ENCODE measurements around the gene SPECC1L. TPM values are rescaled to one million over a fixed set of nuclear protein-coding genes. Genes with fewer than 3 reads are reported as not detected.
A peak's percentile ranks its signal among the peaks of the same experiment; 100 is the strongest.

Gene SPECC1L
- total RNA-seq, 1 donor from 2014 or later, result 37.2 TPM

GRCh38 chr22:24413271-24413670 is 142.6 kb downstream of the SPECC1L start:
- DNase-seq, result no peak
- Mint-ChIP-seq H3K27me3 (no peaks in the 10 kb centered on the region), H3K4me3 (no peak overlapping the region), H3K9me3 (no peaks in the 10 kb centered on the region), H3K4me1 (peaks cover 14% of the 10 kb centered on the region), H3K36me3 (ENCODE audit: low read depth) (peaks cover 2% of the 10 kb centered on the region), H3K27ac (no peak overlapping the region)
- intact Hi-C loops (cut with micrococcal nuclease), result no loop called here

DNA sequence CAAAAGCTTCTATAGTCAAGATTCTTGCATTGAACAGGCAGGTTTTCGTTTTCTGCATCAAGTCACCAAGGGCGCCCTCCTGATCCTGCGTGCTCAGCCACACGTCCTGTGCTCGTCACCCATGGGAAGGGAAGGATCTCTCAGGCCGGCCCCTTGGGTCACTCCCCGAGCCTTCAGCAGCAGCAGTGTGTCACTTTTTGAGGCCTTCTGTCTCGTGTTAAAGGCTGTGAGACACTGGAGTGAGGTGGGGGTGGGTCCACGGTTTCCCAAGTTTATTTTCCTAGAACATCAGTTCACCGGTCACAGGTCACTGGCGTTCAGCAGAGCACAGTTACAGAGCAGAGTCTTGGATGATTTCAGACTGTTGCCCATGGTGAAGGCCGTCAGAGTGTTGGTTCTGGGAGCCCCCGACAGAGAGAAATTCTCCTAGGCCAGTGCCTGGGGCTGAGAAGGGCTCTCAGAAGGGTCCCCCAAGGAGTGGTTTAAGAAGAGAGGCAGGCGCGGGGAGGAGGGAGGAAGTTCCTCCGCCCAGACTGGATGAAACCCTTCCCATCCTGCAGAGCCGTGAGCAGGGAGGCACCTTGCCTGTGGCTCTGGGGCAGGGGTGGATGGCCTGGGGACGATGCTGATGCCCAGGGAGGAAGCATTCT is 143.2 kb downstream of the SPECC1L start:
- Mint-ChIP-seq H3K36me3 (ENCODE audit: low read depth) (peaks cover 2% of the 10 kb centered on the region), H3K9me3 (no peaks in the 10 kb centered on the region), H3K4me1 (peaks cover 14% of the 10 kb centered on the region), H3K4me3 (no peak overlapping the region), H3K27ac (no peak overlapping the region), H3K27me3 (no peaks in the 10 kb centered on the region)
- DNase-seq, result no peak
- intact Hi-C loops (cut with micrococcal nuclease), result no loop called here

DNA sequence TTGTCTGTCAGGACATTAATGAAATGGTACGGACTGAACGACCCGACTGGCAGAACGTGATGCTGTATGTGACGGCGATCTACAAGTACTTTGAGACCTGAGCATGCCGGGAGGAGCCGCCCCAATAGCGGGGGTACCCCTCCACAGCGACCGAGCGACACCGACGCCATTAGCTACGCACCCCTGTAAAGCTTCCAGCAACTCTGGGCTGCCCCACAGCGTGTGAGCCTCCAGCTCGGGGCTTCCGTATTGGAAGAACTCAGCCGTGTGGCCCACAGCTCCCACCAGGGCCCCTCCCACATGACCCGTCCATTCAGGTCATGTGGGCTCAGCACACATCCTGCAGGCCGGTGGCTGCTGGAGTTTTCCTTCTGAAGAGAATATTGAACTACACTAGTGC is 143.9 kb downstream of the SPECC1L start:
- DNase-seq, result no peak
- Mint-ChIP-seq H3K36me3 (ENCODE audit: low read depth) (peaks cover 2% of the 10 kb centered on the region), H3K27me3 (no peaks in the 10 kb centered on the region), H3K27ac (no peak overlapping the region), H3K4me3 (no peak overlapping the region), H3K4me1 (peaks cover 12% of the 10 kb centered on the region), H3K9me3 (no peaks in the 10 kb centered on the region)
- intact Hi-C loops (cut with micrococcal nuclease), result no loop called here

- Mint-ChIP-seq H3K27me3 (no peaks in the 10 kb centered on the region), H3K4me3 (no peak overlapping the region), H3K27ac (no peak overlapping the region), H3K9me3 (no peaks in the 10 kb centered on the region), H3K4me1 (peaks cover 6% of the 10 kb centered on the region), H3K36me3 (ENCODE audit: low read depth) (peaks cover 2% of the 10 kb centered on the region)
- DNase-seq, result no peak
- intact Hi-C loops (cut with micrococcal nuclease), result no loop called here
Observed at GRCh38 chr22:24414984-24415945, 144.6 kb downstream of the SPECC1L start.

GRCh38 chr22:24416095-24416494 is 145.5 kb downstream of the SPECC1L start:
- Mint-ChIP-seq H3K27ac (no peak overlapping the region), H3K36me3 (ENCODE audit: low read depth) (peaks cover 2% of the 10 kb centered on the region), H3K4me1 (peaks cover 2% of the 10 kb centered on the region), H3K27me3 (no peaks in the 10 kb centered on the region), H3K9me3 (no peaks in the 10 kb centered on the region), H3K4me3 (no peak overlapping the region)
- intact Hi-C loops (cut with micrococcal nuclease), result no loop called here
- DNase-seq, result no peak

DNA sequence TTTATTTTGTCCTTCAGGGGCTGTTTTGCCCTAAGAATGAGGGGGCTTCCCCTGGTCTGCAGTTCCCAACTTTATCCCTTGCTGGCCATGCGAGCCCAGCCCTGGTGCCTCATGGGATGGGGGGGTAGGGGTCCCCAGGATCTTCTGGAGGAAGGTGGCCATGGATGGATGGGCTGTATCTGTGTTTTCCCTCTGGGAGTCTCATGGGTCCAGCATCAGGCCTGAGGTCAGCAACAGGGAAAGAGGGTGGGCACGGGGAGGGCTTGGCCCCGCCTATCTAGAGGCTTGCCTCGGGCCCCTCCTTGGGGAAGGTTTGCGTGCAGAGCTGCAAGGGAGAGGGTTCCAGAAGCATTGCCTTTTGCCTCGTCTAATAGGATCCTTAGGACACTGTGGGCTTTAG is 146.0 kb downstream of the SPECC1L start:
- peaks cover 2% of the 10 kb centered on the region for H3K4me1 Mint-ChIP-seq

DNA sequence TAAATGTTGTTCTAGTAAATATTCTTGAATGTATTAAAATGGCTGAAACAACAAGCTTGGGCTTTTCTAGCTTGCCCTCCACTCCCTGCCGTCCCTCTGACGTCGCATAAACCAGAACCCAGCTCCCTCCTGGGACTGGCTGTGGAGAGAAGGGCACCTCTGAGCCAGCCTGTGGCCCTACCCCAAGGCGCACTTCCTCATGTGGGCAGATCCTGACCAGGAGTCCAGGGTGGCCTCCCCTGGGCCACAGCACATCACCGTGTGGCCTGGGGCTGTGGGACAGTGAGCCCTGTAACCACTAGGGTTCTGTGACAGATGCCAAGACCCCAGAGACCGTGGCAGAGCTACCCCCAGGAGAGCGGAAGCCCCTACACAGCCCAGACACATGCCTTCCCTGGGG is 146.6 kb downstream of the SPECC1L start:
- Mint-ChIP-seq H3K27me3 (no peaks in the 10 kb centered on the region), H3K36me3 (ENCODE audit: low read depth) (peaks cover 2% of the 10 kb centered on the region), H3K4me3 (no peak overlapping the region), H3K9me3 (no peaks in the 10 kb centered on the region), H3K27ac (no peak overlapping the region), H3K4me1 (peaks cover 2% of the 10 kb centered on the region)
- intact Hi-C loops (cut with micrococcal nuclease), result no loop called here
- DNase-seq, result no peak

More for the DNA sequence above, 146.0 kb downstream of the SPECC1L start:
- Mint-ChIP-seq H3K36me3 (ENCODE audit: low read depth) (peaks cover 2% of the 10 kb centered on the region), H3K4me3 (no peak overlapping the region), H3K9me3 (no peaks in the 10 kb centered on the region), H3K27ac (peak overlapping the region; percentile 61), H3K27me3 (no peaks in the 10 kb centered on the region)
- no peak for DNase-seq
- intact Hi-C loops (cut with micrococcal nuclease), result no loop called here

DNA sequence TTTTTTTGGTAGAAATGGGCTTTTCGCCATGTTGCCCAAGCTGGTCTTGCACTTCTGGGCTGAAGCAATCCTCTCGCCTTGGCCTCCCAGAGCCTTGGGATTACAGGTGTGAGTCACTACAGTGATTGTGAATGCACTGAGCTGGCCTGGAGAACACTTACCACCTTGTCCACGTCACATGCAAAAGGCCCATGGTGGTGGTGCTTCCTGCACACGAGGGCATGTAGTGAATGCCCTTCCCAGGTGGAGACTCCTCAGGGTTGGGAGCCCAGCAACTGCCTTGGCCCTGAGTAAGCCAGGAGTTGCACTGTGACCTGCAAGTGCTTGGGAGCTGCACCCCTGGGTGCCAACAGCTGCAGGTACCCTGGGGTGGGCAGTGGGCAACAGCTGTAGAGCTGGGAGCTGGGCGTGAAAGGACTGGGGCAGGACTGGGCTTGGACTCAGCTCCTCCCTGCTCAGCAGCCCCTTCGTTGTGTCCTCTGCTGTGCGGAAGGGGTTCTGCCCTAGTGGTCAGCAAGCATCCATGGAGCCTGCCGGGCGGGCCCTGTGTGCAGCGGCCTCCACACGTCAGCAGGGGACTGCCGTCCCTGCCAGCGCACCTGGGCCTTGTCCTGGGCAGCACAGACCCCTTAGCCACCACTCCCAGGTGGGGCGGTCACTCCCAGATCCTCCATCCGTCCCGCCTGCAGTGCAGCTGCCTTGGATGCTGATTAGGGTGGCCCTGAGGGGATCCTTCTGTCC is 147.4 kb downstream of the SPECC1L start:
- Mint-ChIP-seq H3K9me3 (no peaks in the 10 kb centered on the region), H3K4me1 (peaks cover 5% of the 10 kb centered on the region), H3K36me3 (ENCODE audit: low read depth) (peaks cover 2% of the 10 kb centered on the region), H3K27ac (no peak overlapping the region), H3K27me3 (peaks cover 4% of the 10 kb centered on the region), H3K4me3 (no peak overlapping the region)
- intact Hi-C loops (cut with micrococcal nuclease), result no loop called here
- no peak for DNase-seq

DNA sequence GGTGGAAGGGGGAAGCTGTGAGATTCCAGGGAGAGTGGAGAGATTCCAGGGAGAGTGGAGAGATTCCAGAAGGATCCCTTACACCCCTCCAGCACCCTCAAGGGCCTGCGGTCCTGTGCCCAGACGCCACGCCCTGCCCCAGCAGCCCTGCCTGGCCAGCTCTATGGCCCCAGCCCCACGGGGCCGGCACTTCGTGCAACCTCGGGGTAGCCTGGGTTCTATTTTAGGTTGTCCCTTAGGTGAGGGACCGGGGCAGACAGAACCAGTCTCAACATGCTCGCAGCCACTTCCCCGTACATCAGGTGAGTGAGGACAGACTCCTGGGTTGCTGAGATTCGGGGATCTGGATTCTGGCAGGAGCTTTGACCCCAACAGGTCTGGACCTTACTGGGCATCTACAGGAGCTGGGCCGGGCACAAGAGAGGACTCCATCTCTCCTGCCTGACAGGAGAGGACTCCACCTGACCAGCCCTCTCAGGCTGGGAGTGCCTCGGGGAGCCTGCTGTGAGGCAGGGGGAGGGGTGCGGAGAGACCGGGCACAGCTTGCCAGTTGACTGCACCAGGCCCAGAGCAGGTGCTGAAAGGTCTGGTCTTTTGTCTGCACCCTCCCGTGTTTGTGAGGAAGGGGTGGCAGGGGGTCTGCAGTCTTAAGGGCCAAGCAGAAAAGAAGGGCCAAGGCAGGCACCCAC is 148.3 kb downstream of the SPECC1L start:
- intact Hi-C loops (cut with micrococcal nuclease), result no loop called here
- DNase-seq, result no peak
- peaks cover under 1% of the 10 kb centered on the region for H3K36me3 Mint-ChIP-seq (ENCODE audit: low read depth)
- H3K9me3 Mint-ChIP-seq, result no peaks in the 10 kb centered on the region
- H3K4me1 Mint-ChIP-seq, result peaks cover 5% of the 10 kb centered on the region
- no peak overlapping the region for H3K4me3 Mint-ChIP-seq
- peaks cover 4% of the 10 kb centered on the region for H3K27me3 Mint-ChIP-seq
- H3K27ac Mint-ChIP-seq, result no peak overlapping the region

DNA sequence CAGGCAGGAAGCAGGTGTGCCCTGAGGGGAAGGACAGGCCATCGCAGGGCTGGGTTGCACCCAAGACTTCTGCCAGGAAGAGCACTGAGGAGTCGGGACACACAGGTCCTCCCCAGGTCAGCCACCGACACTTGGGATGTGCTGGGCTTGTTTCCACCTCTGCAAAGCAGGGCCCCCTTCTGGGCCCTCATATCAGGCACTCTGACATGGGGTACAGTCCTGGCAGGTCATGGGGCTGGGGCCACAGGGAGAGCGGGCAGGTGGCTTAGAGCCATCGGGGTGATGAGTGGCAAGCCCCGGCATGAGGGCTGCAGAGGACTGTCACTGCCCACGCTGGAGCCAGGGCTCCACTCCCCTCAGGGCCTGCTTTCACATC is 148.8 kb downstream of the SPECC1L start:
- H3K27ac Mint-ChIP-seq, result no peak overlapping the region
- DNase-seq, result no peak
- intact Hi-C loops (cut with micrococcal nuclease), result no loop called here
- H3K4me3 Mint-ChIP-seq, result no peak overlapping the region
- no peaks in the 10 kb centered on the region for H3K9me3 Mint-ChIP-seq
- H3K36me3 Mint-ChIP-seq (ENCODE audit: low read depth), result no peaks in the 10 kb centered on the region
- H3K27me3 Mint-ChIP-seq, result peaks cover 4% of the 10 kb centered on the region
- H3K4me1 Mint-ChIP-seq, result peaks cover 5% of the 10 kb centered on the region

- peaks cover 4% of the 10 kb centered on the region for H3K27me3 Mint-ChIP-seq
- no peak for DNase-seq
- intact Hi-C loops (cut with micrococcal nuclease), result loop anchor here (2.0 kb wide), 1 partner anchor 82 kb away; no protein-coding TSS in a partner anchor
- H3K4me3 Mint-ChIP-seq, result no peak overlapping the region
- H3K27ac Mint-ChIP-seq, result no peak overlapping the region
- no peaks in the 10 kb centered on the region for H3K36me3 Mint-ChIP-seq (ENCODE audit: low read depth)
- H3K9me3 Mint-ChIP-seq, result no peaks in the 10 kb centered on the region
- peaks cover 5% of the 10 kb centered on the region for H3K4me1 Mint-ChIP-seq
Observed at GRCh38 chr22:24420072-24420976, 149.7 kb downstream of the SPECC1L start.

DNA sequence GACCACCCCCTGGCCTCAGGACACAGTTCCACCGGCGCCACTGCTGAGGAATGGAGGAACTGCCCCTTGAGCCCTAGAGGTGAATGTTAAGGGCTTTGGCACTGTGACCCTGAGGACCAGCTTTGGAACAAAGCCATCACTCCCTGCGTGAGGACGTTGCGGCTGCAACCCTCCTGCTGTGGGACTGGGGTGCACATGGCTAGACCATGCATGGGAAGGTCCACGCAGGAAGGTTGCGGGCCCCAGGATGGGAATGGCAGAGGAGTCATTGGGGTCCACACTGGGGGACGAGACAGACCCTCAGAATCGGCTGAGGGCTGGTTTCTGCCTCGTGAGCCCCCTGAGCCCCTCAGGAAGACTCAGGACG is 150.3 kb downstream of the SPECC1L start:
- intact Hi-C loops (cut with micrococcal nuclease), result loop anchor here (2.0 kb wide), 1 partner anchor 82 kb away; no protein-coding TSS in a partner anchor
- Mint-ChIP-seq H3K27ac (no peak overlapping the region), H3K4me1 (peaks cover 12% of the 10 kb centered on the region), H3K9me3 (no peaks in the 10 kb centered on the region), H3K4me3 (no peak overlapping the region), H3K36me3 (ENCODE audit: low read depth) (peaks cover 4% of the 10 kb centered on the region), H3K27me3 (peaks cover 4% of the 10 kb centered on the region)
- no peak for DNase-seq

Measured in activated CD4-positive, alpha-beta T cell treated with anti-CD3 and anti-CD28 coated beads, Interleukin-2, amount 10 ng/mL, durations not matched to agents 24 days and 14 days (primary cell).